ENCODE data around the gene ZNF512B.

ZNF512B gene

DNA sequence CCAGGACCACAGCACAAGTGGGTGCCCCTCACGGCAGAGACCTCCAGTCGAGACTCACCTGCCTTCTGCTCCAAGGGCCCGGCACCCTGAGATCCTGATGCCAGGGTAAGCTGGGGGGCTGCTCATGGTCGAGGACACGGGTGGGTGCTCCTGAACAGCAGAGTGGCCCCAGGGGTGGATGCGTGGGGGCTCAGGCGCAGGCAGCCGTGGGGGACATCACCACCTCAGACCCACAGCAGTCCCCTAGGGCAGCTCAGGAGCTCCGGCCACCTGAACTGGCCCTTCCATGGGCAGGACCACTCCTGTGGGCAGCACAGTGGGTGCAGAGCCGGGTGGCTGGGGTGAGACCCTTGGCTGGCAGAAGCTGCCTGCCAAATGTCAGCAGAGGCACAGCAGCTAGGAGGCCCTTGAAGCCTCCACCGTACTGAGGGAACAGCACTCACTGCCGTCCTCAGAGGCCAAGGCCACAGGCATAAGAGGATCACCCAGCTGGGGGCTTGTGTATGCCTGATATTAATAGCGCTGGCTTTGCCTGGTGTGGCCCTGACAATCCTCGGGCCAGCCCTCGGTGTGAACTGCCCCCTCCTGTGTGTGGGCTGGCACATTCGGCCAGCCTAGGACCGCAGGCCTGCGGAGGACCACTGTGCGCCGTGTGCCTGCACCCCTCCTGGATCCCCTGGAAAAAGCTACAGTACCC, 18.9 kb downstream of the ZNF512B start:
- no peak for DNase-seq (ENCODE audit: low spot score)

DNA sequence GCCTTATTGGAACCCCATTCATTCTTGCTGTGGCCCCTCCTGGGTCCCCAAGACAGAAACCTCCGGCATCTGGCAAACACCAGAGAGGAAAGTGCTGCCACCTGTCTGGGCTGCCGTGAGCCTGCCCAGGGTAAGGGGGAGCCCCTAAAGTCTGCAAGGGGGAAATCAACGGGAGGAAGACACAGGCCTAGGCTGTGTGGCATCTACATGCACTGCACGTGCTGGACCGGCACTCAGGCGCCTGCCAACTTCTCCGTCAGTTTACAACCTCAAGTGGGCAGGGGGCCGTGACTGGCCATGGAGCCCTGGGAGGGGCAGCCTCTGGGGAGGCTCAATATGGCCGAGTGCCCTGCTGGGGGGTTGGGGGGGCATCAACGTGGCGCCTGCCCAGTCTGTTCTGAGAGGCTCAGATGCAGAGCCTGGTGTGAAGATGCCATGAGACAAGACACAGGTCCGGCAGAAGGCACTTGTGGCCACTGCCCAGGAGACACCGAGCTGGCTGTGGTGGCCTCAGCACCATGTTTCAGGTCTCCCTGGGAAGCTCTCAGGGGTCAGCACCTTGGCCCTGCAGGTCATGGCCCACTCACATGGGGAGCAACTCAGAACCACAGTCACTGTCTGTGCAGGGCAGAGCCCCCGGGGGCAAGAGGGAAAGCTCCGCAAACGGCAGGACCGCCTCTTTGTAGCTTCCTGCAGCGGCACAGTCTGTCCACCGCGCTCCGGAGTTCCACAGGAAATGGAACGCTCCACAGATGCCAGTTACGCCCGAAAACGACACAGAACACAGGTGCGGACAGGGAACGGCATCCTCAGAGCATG, 21.9 kb downstream of the ZNF512B start:
- no peak for DNase-seq (ENCODE audit: low spot score)

DNA sequence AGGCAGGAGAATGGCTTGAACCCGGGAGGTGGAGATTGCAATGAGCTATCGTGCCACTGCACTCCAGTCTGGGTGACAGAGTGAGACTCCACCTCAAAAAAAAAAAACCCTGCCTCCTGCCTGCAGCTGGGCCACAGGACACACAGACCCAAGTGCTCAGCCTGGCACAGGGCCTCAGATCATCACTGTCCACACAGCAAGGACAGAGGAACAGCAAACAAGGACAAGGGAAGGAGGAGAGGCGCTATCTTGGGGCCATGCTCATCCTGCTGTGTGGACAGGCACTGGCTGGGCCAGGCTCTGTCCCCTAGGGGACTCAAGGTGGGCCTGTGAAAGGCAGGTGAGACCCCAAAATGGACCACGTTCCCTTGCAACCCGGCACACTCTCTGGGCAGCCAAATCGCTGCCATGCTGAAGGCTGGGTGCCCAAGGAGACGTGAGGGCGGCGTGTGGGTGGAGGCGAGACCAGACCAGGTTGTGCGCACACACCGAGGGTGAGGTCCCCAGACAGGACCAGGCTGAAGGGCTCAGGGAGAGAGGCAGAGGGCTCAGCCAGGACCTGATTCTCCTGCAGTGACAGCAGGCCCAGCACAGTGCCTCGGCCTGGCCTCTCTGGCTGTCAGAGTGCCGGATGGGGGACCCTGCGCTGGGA, 22.6 kb downstream of the ZNF512B start:
- no peak for DNase-seq (ENCODE audit: low spot score)

DNA sequence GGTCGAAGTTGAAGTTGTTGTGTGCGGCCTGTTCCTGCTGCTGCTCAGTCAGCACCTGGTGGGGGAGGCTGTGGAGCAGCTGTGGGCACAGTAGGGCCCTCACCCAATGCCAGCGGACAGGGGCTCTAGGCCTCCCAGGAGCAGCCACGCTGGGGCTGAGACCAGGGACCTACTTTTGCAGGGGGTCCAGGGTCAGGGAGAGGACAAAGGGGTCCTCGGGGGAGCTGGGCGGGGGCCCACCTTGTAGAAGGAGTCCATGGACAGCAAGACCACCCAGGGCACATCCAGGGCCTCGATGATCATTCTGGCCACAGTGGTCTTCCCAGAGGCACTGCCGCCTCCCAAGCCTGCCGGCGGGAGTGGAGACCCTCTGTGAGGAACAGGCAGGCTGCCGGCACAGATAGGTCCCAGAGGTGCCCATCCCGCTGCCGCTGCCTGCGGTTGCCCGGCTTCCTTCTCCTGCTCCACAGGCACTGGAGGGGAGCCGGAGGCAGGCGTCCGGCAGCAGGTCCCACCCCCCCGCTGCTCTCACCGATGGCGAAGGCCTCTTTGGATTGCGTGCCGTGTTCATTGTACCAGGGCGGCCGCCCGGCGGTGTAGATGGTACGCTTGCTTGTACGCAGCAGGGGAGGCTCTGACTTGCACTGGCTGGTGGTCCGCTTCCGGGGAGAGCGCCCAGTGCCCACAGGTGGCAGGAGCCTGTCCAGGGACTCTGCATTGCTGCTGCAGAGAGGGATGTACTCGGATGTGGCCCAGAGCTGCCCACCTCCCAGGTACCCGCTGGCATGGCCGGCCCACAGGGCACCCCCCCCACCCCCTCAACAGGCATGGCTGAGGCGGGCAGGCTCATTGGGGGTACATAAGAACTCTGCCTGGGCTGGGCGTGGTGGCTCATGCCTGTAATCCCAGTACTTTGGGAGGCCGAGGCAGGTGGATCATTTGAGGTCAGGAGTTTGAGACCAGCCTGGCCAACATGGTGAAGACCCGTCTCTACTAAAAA, 23.5 kb downstream of the ZNF512B start:
- DNase-seq (ENCODE audit: low spot score): no peak

DNA sequence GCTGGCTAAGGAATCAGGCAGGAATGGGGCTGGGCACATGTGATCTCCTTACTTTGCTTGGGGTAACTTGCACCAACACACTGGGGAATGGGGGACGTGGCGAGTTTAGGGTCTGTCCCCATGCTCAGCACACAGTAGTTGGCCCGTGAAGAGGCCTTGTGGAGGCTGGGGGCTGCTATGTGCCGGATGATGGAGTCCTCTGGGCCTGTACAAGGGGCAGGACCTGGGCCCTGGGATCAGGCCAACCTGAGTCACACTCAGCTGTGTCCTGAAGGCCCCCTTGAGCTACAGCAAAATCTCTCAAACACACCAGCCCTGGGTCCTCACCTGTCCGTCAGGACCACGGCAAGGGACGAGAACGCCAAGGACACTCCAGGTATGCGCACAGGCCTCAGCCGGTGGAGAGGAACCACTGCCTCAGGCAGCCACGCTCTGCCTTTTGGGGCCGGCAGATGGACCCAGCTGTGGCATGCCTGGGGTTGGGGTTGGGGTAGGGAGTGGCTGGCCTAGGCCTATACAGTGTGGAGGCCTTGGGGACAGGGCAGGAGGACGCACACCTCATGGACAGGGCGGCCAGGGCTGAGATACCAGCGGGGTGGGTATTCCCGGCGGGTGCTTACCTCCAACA, 24.6 kb downstream of the ZNF512B start:
- DNase-seq (ENCODE audit: low spot score): no peak

DNA sequence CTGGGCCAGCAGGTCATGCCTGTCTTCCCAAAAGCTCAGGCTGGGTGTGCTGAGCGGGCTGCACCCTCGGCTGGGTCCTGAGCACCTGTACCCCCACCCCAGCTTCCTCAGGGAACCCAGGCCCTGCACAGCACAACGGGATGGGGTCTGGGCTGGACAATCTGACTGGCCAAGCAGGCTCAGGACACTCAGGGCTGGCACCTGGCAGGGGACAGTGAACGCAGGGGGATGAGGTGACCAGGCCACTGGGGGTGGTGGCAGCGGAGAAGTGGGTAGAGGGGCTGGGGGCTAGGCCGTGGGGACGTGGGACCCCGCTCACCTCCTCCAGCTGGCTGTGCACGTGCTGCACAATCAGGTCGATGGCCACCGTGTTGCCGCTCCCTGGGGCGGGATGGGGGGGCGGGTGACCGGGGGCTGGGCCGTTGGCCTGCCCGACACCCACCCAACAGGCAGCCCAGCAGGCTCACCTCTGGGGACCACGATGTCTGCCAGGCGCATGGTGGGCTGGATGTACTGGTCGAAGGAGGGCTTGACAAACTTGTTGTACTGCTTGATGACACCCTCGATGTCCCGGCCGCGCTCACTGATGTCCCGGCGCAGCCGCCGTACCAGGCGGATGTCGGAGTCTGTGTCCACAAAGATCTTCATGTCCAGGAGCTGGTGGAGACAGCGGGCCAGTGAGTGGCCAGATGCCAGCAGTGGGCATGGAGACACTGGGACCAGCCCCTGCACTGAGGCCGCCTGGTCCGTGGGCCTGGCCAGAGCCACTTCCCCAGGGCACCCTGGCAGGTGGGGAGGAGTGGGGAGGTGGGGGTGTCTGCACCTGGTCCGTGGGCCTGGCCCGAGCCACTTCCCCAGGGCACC, 25.4 kb downstream of the ZNF512B start:
- no peak for DNase-seq (ENCODE audit: low spot score)

DNA sequence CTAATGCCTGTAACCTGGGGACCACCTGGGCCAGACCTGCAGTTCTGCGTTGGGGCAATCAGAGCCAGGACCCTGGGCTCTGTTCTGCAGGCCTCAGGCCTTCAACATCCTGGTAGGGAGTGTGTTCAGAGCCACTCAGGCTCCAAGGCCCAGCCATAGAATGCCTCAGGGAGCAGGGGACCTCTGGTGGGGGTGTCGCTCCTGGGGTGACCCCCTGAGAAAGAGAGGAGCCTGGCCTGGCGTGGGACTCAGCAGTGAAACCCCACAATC, 26.0 kb downstream of the ZNF512B start:
- no peak for DNase-seq (ENCODE audit: low spot score)

DNA sequence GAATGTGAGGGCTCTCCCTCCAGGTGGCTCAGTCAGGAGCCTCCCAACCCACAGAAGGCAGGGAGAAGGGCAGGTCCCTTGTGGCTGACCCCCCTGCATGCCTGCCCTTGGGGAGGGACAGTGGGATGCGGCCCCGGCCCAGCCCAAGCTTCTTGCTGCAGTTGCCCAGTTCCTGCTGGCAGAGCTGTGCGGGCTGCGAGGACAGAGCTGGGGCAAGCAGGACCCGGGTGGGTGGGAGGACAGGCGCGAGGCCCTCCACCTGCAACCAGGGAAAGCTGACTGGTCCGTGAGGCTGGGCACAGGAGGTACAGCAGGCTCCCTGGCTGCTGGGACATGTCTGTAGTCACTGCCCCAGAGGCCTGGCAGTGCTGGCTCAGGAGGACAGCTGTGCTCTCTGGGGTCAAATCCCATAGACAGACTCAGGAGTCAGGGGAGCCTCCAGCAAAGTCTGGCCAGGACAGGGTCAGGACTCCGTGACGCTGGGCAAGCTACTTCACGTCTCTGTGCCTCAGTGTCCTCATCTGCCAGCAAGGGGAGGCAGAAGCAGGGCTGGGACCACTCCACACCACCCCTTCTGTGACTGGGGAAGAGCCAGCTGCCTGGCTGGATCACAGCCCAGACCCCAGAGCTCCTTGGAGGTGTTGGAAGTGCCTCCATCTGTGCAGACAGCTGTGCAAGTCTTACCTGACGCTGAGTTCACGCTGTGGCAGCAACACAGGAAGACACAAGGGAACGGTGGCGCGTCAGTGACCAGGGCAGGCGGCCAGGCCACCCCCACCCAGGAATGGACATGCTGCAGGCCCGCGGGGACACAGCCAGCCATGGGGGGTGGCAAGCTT, 26.5 kb downstream of the ZNF512B start:
- no peak for DNase-seq (ENCODE audit: low spot score)

DNA sequence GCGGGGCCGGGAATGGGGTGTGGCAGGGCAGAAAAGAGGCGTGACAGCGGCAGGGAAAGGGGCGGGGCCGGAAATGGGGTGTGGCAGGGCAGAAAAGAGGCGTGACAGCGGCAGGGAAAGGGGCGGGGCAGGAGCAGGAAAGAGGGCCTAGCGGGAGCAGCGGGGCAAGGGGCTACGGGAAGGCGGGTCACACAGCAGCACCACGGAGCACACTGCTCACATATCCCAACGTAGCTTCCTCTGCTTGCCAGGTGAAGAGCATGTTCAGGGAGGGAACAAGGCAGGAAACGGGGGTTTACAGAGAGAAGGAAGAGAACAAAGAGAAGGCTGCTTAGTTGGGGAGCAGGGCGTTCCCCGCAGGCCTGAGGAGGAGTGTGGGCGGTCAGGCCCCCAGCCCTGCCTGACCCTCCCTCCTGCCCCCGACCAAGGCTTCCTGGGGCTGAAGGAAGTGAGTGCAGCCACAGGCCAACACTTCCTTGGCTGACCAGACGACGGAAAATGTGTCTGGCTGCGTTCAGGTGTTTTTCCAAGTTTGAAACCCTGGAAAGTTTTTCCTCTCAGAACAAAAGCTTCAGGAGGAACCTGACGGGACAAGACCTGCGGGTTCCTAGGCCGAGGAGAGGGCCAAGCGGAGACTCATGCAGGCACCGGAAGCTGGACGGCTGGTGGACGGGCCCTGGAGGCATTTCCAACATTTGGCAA, 27.3 kb downstream of the ZNF512B start:
- peak; percentile 65 for DNase-seq (ENCODE audit: low spot score)

DNA sequence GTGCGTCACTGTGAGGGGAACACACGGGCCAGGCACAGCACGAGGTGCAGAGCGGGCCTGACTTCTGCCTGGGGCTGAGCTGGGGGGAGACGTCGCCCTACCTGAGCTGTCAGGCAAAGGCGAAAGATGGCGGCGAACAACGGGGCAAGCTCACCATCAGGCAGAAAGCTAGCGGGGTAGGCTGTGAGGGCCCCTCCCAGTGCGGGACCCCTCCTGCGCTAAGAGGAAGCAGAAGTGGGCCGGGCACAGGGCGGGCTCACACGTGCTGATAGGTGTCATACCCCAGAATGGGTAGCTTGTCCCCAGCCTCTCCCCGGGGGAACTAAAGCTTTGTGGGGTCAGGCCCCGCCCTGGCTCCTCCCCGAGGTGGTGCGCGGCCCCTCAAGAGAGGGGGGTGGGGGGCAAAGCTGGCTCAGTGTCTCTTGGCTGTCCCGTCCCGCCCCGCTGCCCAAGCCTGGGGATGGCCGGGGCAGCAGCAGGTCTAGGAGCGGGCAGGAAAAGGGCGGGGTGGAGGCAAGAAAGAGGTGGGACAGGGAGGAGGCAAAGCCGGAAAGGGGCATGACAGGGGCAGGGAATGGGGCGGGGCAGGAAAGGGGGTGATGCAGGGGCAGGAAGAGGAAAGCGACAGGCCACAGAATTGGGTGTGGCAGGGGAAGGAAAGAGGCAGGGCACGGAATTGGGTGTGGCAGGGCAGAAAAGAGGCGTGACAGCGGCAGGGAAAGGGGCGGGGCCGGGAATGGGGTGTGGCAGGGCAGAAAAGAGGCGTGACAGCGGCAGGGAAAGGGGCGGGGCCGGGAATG, 28.2 kb downstream of the ZNF512B start:
- DNase-seq (ENCODE audit: low spot score): no peak

DNA sequence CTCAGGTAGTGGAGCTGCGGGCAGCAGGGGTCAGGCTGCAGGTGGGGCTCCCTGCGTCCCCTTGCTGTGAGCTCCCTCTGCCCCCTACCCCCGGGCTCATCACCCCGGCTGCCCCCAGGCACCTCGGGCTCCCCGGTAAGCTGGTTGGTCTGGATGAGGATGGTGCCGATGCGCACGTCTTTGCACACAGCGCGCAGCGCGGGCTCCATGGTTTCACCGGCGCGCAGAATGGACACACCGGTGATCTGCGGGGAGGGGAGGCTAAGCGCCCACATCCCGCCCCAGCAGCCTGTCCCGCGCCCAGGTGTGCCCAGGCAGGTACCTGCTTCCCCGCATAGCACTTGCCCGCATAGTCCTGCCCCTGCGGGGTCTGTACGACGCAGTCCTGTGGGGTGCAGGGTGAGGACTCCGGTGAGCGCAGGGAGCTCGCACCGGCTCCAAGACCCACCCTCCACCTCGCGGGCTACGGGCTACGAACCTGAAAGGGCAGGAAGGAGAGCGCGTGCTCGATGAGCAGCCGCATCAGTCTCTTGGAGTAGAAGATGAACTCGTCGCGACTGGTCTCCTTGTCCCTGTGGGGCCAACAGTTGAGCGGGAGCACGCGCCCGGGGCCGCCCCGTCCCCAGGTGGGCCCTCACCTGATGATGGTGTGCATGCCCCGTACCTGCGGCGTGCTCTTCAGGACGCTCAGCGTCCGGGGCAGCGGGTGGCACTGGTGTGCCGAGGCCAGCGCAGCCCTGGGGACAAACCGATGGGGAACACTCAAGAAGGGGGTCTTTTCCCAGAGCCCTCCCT, 29.1 kb downstream of the ZNF512B start:
- DNase-seq (ENCODE audit: low spot score): no peak

DNA sequence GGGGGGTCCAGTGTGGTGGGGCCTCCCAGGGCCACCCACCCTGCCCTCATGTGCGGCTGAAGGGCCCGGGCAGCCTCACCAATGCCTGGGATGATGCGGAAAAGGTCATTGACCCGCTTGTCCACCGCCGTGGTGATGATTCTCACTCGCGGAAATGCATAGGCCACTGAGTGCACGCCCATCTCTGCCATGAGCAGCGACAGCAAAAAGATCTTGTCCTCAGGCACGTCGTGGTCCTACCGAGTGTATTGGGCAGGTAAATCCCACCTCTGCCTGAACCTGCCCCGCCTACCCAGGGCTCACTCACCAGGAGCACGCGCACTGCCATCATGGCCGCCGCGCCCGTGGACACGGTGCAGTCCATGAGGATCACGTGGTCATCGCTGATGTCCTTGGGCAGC, 29.7 kb downstream of the ZNF512B start:
- no peak for DNase-seq (ENCODE audit: low spot score)

DNA sequence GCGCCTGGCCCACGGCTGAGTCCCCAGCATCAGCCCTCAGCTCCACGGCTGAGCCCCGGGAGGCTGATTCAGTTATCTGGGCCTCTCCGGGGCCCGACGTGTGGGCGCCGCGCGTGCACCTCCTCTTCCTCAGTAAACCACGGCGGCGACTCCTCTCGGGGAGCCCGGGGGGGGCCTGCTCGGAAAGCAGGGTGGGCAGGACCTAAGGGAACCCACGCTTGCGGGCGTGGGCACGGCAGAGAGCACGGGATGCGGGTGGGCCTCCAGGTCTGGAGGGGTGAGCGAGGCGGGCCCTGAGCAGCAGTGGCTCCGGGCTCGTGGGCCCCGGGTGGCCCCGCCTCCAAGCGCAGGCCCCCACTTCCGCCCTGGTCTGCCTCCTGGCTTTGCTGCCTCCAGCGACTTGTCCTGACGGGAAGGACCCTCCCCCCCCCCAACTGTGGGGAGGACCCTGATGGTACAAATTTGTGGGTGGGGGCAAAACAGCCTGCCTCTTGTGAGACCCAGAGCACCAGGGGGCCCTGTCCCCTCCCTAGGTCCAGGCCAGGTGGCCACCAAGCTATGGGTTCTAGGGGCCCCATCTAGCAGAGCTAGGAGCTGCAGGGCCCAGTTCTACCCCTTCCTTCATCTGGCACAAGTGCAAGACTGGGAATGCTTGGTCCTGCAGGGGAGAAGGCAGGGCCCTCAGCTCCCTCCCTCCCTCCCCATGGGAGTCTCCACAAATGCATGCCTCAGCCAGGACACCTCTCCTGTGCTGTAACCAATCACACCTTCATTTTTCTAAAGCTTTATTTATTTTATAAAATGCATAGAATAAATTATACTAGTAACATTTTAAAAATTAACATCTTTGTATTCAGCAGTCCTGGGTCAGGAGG, 30.4 kb downstream of the ZNF512B start:
- no peak for DNase-seq (ENCODE audit: low spot score)

DNA sequence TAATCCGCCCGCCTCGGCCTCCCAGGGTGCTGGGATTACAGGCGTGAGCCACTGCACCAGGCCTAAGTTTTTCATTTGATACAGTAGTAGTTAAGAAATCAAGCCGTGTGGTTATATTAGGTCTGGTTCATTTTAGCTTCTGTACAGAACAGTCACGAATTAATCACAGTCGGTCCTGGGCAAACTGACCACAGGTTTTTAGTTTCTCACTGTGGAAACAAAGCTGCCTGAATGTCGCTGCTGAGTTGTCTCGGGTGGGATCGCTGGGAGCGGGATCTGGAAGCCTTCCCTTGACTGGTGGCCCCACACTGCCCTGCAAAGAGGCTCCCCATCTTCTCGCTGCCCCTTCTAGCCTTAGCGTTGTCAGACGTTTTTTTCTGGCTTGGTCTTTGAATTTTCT, 32.1 kb downstream of the ZNF512B start:
- no peak for DNase-seq (ENCODE audit: low spot score)

DNA sequence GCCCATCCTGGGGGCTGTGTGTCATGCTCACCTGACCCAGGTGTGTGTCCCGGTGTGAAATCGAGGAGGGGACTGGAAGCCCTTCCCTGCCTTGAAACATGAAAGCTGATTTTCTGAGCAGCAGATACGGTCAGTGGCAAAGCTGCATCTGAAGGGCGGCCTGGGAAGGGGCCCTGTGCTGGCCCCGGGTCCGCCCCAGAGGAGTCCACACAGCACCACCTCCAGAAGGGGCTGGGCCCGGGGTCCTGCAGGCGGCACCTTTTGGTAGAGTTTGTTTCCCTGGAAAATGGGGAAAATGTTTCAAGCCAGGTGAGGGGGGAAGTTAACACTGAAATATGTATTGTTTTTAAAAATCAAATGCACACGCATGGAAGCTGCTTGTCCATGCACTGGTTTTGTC, 34.3 kb downstream of the ZNF512B start:
- no peak for DNase-seq (ENCODE audit: low spot score)

DNA sequence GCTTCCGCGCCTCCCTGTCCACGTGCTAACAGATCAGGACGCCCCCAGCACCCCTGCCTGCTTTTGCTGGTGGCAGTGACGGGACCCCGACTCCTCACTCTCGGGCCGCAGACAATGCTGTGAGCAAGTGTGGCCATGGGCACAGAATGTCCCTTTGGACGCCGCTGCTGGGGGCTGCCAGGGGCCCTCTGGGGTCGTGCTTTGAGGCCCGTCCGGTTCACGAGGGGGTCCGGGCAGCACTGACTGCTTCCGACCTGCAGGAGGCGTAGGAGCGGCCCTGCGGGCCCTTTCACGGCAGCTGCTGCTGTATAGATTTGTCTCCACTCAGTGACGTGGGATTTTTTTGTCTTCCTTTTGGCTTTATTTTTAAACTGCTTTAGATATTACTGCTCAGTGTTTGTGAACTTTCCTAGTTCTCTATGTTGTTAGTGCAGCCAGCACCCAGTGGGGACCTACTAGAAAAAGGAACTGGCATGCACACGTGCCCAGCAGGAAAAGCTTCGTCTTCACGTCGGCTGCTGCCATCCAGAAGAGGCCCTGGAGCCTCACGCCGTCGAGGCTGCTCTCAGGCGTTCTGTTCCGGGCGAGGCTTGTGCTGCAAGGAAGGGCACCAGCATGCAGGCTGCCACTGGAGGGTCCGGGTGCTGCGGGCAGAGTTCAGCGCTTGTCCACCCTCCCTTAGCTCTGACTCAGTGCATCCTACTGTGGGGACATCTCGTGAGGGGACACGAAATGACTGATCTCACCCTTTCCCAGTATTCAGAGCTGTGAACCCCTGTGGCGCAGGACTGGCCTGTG, 35.3 kb downstream of the ZNF512B start:
- no peak for DNase-seq (ENCODE audit: low spot score)
